Measurements from ENCODE around the gene SSX2IP. TPM values are rescaled to one million over a fixed set of nuclear protein-coding genes. Genes with fewer than 3 reads are reported as not detected.
A peak's percentile ranks its signal among the peaks of the same experiment; 100 is the strongest.

SSX2IP gene
- total and polyA plus RNA-seq, 9 of the 15 experiments (the other 6 are each of a cell fraction or from before 2014, with no cell fraction given) = 20.6 to 96.7 (median 61.7) TPM

GRCh38 chr1:84688463-84689061, 1.7 kb downstream of the SSX2IP start (continued):
- TF ChIP-seq ZNF24 (IDR thresholded peaks at IDR 0.05) (no peak), CTCF (IDR thresholded peaks at IDR 0.05 in 2 of 3, conservative IDR thresholded peaks at IDR 0.05 in 1 of 3; ENCODE audit: insufficient read depth in 2 of 3, low read depth in 1 of 3, low read length in 3 of 3) (no peak), MNT (conservative IDR thresholded peaks at IDR 0.05) (peak; percentile 59 to 78), MEF2A (IDR thresholded peaks at IDR 0.05; ENCODE audit: control insufficient read depth, low read depth, low read length) (peak; percentile 54; the same call in 1 of the 2 replicates), CBFA2T2 (conservative IDR thresholded peaks at IDR 0.05) (peak; percentile 93), ZNF57 (CRISPR knock-in tag; IDR thresholded peaks at IDR 0.05) (no peak), BMI1 (IDR thresholded peaks at IDR 0.05; ENCODE audit: low read length) (no peak), THRA (IDR thresholded peaks at IDR 0.05) (no peak), MLX (CRISPR knock-in tag; conservative IDR thresholded peaks at IDR 0.05) (no peak), ZNF407 (IDR thresholded peaks at IDR 0.05; ENCODE audit: low read depth) (no peak), ZNF79 (CRISPR knock-in tag; IDR thresholded peaks at IDR 0.05; ENCODE audit: low read depth) (no peak), ZBED1 (IDR thresholded peaks at IDR 0.05) (no peak), MECOM (CRISPR knock-in tag; IDR thresholded peaks at IDR 0.05) (peak; percentile 84), YBX1 (IDR thresholded peaks at IDR 0.05) (no peak), GATAD2A (IDR thresholded peaks at IDR 0.05) (peak; percentile 39; the same call in 1 of the 2 replicates)

Measured in K562 (cell line).